ENCODE data around the gene GOLGA2. TPM values are rescaled to one million over a fixed set of nuclear protein-coding genes. Genes with fewer than 3 reads are reported as not detected.

GOLGA2 gene
- total and polyA plus RNA-seq, 2 of the 13 experiments (the other 11 are each of a cell fraction or from before 2014, with no cell fraction given) = 45.3 to 45.8 TPM

- Histone ChIP-seq H3K4me1 (ENCODE audit: insufficient read depth, low read length) (peaks cover 47% of the 10 kb centered on the region), H3K9me3 (ENCODE audit: low read length) (no peaks in the 10 kb centered on the region), H4K20me1 (ENCODE audit: insufficient read depth, low read length) (no peaks in the 10 kb centered on the region), H3K36me3 (replicated peaks in 1 of 2; ENCODE audit: control insufficient read depth in 1 of 2, insufficient read depth in 2 of 2, low read length in 2 of 2) (no peaks in the 10 kb centered on the region), H3K27me3 (ENCODE audit: control insufficient read depth in 1 of 2, insufficient read depth in 2 of 2, low read length in 2 of 2) (peaks cover 1 to 8% of the 10 kb centered on the region in 2 experiments; a peak in 2 of 5 replicates), H2AFZ (ENCODE audit: low read length) (no peak overlapping the region), H3K79me2 (ENCODE audit: insufficient read depth, low read length) (no peaks in the 10 kb centered on the region), H3K4me3 (replicated peaks in 1 of 3; ENCODE audit: insufficient read depth in 1 of 3, low read depth in 2 of 3, low read length in 3 of 3) (peak overlapping the region in 1 of 3 experiments; percentile 16; a peak in 1 of 6 replicates), H3K4me2 (ENCODE audit: low read depth, low read length) (peak overlapping the region; percentile 45), H3K27ac (ENCODE audit: extremely low read length, insufficient read depth, low read length) (no peak overlapping the region), H3K9ac (ENCODE audit: insufficient read depth, low read depth, low read length) (no peak overlapping the region)
- WGBS (ENCODE audit: low lambda C conversion rate) = 19% methylated on average over 12 of the region's 12 CpGs
- TF ChIP-seq SNAI1 (CRISPR knock-in tag; IDR thresholded peaks at IDR 0.05; ENCODE audit: borderline replicate concordance) (no peak), ZNF770 (CRISPR knock-in tag; IDR thresholded peaks at IDR 0.05) (peak; percentile 82), ZMYM3 (CRISPR knock-in tag; IDR thresholded peaks at IDR 0.05) (0 out of 2 replicates have a peak, but pooled peaks have one; percentile 38), TEAD3 (CRISPR knock-in tag; optimal IDR thresholded peaks at IDR 0.05; ENCODE audit: borderline replicate concordance) (peak; percentile 8), KDM2A (CRISPR knock-in tag; IDR thresholded peaks at IDR 0.05; ENCODE audit: borderline replicate concordance, low read depth) (0 out of 2 replicates have a peak, but pooled peaks have one; percentile 22)
- BruUV-seq (replicated peaks) = no TSS peak
- ChIA-PET CTCF (ENCODE audit: low intra/inter-chr PET ratio, low total read pairs) (no interaction called here), POLR2A (interaction anchor here (1.2 kb wide), 2 partner anchors 65 to 85 kb away, joined by 4 to 6 read pairs; partner anchors contain the start of gene SWI5)
- in situ Hi-C loops (cut with HindIII; ENCODE audit: extremely low pct_ligation_motif_present, low pct_unique_long_range_greater_than_20kb) = no loop called here
- intact Hi-C loops (cut with micrococcal nuclease; ENCODE audit: unreplicated experiment) = no loop called here
- ATAC-seq (peak; percentile 13; the same call in 1 of the 3 replicates), FAIRE-seq (no peak), DNase-seq (ENCODE audit: low spot score) (no peak)
Measured at GRCh38 chr9:128211186-128211980, 64.4 kb downstream of the GOLGA2 start.

Measured in HepG2 (cell line).